ENCODE data around the gene PLEKHG4B.
A peak's percentile ranks its signal among the peaks of the same experiment; 100 is the strongest.
"Not testable (repeated sequence)": the region's sequence is repeated elsewhere in the genome, so short reads cannot be mapped to it uniquely, and the experiment has no call there.

The PLEKHG4B gene

GRCh38 chr5:200985-201384, 109.0 kb downstream of the PLEKHG4B start:
- no peak for DNase-seq

DNA sequence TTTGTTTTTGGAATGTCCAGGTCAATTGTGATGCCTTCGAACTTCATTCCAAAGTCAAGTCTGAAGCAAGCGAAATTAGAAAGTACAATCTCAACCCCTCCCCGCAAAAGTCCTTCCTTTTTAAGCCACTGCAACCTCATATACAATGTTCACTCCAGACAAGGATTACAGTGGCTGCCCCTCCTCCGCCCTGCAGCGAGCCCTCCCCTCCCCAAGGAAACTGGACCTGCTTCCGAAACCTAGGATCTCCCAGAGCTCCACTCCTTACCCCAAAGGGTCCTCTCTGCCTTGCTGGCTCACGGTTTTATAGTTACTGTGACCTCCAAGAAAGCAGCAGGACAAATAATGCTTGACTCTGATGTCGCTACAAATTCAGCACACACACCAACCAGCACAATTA, 109.7 kb downstream of the PLEKHG4B start:
- no peak for DNase-seq

DNA sequence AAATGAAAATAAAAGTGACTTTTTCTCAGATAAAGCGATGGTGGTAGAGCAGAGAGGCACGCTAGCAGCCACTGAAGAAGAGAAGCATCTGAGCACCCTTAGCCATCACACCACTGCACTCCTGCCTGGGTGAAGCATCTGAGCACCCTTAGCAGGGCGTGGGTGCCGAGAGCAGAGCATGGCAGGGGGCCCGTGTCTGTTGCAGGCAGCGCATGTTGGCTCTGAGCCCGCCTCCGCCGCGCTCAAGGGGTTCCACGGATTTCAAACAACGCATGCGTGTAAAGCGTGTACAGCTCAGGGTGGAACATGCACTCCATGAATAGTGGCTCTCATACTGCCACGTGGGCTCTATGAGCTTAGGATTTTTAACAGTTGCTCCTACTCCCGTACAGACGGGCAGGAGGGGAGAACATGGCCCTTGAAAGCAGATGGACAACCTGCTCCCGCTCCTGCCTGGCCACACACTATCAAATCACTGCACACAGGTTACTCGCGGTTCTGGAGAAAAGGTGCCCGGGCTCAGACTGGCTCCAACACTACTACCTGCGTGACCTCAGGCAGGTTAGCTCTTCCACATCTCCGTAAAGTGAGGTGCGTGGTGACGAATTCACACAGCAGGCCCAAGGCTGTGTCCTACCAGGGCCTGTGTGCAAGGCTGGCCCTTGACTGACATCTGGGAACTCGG, 111.4 kb downstream of the PLEKHG4B start:
- DNase-seq, result no peak

DNA sequence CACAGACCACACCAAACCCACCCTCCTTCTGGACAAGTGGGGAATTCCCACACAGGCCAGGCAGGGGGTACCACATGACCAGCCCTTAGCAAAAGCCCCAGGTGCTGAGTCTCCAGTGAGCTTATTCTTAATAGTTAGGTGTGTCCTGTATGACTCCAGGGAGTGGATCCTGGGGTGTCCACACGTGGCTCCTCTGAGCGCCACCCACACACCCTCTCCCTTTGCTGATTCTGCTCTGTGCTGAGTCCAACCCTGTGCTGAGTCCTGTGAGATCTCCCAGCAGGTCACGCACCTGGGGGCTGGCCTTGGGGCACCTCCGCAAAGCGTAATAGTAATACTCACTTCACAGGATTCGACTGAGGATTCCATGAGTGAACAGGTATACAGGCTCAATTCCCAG, 112.0 kb downstream of the PLEKHG4B start:
- DNase-seq, result no peak

- no peak for DNase-seq
Measured at GRCh38 chr5:204462-204861, 112.5 kb downstream of the PLEKHG4B start.

- no peak for DNase-seq
Measured at GRCh38 chr5:204966-205670, 113.2 kb downstream of the PLEKHG4B start.

- DNase-seq, result no peak
Measured at GRCh38 chr5:206406-206805, 114.4 kb downstream of the PLEKHG4B start.

- no peak for DNase-seq
Measured at GRCh38 chr5:206927-207536, 115.1 kb downstream of the PLEKHG4B start.

DNA sequence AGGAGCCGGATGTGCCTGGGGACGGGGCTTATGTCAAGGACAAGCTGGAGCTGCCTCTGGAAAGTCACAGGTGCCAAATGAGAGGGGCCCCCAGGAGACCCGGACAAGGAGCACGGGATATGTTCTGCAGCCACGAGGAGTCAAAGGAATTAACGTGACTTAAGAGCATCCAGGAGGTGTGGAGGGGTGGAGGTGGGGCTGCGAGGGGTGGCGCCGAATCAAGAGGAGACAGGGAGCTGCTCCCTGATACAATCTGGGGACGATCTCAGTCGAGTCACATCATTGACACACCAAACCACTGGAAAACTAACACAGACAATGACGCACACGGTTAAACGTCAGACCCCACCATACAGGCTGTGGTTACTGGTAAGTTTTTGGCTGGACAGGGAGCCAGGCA, 115.6 kb downstream of the PLEKHG4B start:
- DNase-seq, result no peak

DNA sequence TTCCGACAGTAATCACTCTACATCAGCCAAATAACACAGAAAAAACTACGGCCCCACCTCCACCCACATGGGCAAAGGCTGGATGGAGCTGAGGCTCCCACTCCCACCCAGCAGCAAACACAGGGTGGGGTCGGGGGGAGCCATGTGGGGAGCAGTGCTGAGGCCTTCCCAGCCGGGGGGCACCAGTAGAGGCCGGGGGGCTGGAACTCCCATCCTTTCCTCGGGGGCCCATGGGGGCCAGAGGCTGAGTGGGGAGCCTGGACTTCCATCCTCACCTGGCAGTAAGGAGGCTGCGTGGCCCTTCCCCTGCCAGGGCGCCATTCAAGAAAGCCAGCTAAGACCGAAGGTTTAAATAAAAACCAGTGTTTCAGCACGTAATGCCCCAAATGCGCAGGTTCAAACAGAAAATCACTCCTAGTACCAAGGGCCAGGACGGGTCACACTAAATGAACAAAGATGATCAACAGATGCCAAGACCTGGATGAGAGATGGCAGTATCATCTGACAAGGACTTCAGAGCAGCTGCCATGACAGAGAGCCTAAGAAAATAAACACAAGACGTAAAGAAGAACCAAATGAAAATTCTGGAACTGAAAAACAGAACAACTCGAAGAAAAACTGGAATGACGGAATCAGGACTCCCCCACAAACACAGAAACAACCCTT, 116.6 kb downstream of the PLEKHG4B start:
- DNase-seq, result no peak

DNA sequence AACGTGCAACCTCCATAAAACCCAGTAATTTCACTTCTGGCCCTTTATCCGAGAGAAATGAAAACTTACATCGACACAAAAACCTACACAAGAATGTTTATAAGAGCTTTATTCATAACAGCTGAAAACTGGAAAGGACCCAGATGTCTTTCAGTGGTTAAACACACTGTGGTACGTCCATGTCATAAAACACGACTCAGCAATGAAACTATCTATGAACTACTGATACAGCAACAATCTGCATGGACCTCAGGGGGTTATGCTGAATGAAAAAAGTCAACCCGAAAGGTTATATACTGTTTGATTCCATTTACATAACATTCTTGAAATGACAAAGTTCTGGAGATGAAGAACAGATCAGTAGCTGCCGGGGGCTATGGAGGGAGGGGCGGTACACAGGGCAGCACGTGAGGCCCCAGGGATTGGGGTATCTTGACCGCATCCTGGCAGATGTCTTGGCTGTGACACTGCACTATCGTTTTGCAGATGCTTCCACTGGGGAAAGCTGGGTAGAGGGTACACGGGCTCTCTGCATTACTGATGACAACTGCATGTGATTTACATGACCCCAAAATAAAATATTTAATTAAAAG, 121.9 kb downstream of the PLEKHG4B start:
- no peak for DNase-seq

DNA sequence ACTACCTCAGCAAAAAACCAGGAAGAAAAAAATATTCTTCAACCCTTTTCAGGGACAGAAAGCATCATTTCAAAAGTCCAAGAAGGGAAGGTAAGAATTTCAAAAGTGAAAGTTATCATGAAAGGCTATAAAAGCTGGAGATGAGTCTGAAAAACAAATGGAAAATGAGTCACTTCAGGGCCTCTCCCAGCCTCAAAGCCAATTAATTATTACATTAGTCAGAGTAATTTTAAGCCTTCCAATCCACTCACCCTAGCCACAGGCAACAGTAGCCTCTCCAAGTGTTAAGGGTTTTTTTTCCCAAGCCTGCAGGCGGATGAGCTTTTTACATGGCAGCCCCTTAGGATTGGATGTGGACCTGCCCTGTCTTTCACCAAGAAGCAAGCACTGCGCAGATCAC, 123.3 kb downstream of the PLEKHG4B start:
- DNase-seq, result peak; percentile 21

DNA sequence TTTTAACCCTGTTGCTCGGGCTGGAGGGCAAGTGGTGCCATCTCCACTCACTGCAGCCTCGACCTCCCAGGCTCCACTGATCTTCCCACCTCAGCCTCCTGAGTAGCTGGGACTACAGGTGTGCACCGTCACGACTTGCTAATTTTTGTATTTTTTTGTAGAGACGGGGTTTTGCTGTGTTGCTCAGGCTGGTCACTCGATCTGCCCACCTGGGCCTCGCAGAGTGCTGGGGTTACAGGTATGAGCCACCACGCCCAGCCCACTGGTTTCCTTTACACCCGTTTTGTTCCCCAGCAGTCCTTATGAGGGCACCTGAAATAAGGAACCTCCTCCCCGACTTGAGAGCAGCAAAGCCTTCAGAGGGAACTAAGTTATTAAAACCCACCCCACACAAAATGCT, 124.1 kb downstream of the PLEKHG4B start:
- not testable (repeated sequence) for DNase-seq

GRCh38 chr5:217494-218456, 125.8 kb downstream of the PLEKHG4B start, which contains the start of the genes CCDC127 and SDHA:
Gene CCDC127, minus strand, starts transcription at chr5:218153. Its CDS starts 1,304 bp downstream, at chr5:216849.
Gene SDHA, plus strand, starts transcription at chr5:218320. Its CDS starts 36 bp downstream, at chr5:218356.
- DNase-seq, result peak; percentile 89

GRCh38 chr5:218457-219291, 126.7 kb downstream of the PLEKHG4B start:
- DNase-seq, result peak; percentile 28

DNA sequence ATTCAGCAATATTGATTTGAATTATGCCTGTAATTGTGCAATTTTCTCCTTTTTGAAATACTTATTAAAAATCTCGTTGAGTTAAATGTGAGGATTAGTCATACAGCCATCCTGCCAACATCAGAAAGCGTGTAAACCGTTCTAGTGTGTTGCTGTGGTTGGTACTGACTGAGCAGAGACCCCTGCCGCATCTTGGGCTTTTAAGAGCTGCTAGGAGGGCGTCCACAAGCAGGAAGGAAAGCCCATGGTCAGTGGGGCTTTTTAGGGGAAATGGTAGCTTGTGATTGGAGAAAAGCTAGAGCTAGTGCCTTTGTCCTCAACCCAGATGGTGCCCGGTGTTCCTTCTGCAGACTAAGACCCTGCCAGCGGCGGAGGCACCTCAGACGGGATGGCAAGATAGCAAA, 127.5 kb downstream of the PLEKHG4B start:
- DNase-seq, result peak; percentile 21

- no peak for DNase-seq
Measured at GRCh38 chr5:219991-220390, 128.0 kb downstream of the PLEKHG4B start.

DNA sequence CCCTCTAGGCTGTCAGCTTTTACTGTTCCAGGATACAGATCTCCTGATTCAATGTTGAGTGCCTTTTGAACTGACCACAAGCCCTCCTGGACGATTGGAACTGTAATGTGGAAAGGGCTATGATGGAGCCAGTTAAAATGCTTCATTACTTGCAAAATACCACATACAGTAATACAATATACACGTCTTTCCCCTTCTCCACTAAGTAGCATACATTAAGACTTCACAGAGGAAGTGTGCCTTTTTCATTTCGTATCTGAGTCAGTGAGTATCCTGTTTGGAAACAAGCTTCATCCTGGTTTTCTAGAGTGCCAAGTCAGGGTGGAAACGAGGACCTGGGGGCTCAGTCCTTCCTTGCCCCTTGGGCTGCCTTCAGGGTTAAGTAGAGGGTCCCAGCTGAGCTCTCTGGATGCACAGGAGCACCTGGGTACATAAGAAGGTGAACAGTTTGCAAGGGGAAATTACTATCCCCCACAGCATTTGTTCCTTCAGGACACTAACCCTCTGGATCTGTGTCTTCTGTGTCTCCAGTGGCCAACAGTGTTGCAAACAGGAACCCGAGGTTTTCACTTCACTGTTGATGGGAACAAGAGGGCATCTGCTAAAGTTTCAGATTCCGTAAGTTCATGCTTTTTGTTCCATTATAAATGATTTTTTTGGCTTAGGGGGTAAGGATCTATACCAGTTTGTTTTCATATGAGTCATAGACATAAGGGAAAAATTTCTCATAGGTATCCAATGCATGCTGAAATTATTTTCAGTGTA, 131.2 kb downstream of the PLEKHG4B start:
- peak; percentile 14 for DNase-seq

DNA sequence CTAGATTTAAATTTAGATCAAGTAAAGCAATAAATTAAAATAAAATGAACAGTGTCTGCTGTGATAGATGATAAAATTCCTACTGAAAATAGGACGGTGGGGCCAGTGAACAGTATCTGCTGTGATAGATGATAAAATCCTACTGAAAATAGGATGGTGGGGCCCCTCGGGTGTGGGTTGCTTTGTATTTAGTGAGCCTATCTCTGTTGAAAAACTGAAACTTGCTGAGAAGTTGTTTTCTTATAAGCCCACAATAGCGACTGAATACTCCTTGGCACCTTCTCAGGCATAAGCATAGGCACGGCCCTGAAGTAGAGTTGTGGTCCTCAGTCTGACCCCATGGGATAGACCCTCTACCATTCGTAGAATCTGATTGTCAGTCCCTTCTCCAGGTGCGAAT, 131.8 kb downstream of the PLEKHG4B start:
- no peak for DNase-seq

DNA sequence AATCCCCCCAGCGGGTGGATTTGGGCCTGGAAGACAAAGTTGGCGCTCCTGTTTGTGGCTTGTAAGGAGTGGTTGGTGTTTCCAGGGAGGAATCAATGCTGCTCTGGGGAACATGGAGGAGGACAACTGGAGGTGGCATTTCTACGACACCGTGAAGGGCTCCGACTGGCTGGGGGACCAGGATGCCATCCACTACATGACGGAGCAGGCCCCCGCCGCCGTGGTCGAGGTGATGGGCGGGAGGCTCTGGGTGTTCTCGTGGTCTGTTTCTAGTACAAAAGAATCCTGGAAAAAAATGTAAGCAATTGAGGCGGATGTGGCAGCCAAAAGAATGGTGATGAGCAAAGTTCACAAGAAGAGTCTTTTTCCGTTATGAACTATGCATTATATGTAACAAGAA, 133.4 kb downstream of the PLEKHG4B start:
- DNase-seq, result no peak
